GM19025 (cell line): ENCODE data around the gene BRAF.
"Not testable (repeated sequence)": the region's sequence is repeated elsewhere in the genome, so short reads cannot be mapped to it uniquely, and the experiment has no call there.

Source experiments
- ATAC-seq: cut with Tn5 transposase; IDR thresholded peaks from one replicate; pipeline ENCODE4 v1.9.1; 2021; ENCODE audit warnings: mild to moderate bottlenecking, low read depth, moderate library complexity; ENCODE audit not compliant: unreplicated experiment

Gene BRAF

DNA sequence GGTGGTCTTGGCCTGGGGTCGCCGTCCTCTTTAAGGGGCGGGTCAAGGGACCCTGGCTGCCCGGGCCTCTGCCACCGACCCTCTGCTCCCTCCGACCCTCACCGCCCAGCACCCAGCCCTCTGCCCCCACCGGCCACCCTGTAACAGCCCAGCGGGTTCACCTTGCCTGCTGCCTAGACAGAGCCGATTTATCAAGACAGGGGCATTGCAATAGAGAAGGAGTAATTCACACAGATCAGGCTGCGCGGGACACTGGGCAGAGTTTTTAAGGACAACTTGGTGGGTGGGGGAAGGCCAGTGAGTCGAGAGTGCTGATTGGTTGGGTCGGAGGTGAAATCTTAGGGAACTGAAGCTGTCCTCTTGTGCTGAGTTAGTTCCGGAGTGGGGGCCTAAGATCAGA is 252.8 kb downstream of the BRAF start:
- no peak for ATAC-seq

- no peak for ATAC-seq
Measured at GRCh38 chr7:140670343-140670935, 254.3 kb downstream of the BRAF start.

DNA sequence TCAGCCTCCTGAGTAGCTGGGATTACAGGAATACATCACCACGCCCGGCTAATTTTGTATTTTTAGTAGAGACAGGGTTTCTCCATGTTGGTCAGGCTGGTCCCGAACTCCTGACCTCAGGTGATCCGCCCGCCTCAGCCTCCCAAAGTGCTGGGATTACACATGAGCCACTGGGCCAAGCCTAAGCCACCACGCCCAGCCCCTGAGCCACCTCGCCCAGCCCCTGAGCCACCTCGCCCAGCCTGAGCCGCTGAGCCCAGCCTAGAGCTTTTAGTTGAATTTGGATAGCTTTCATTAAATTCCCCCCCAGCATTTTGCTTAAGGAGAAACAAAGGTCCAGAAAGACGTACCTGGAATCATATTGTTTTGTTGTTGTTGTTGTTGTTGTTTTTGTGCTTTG is 254.9 kb downstream of the BRAF start:
- not testable (repeated sequence) for ATAC-seq

GRCh38 chr7:140669352-140669751 is 255.4 kb downstream of the BRAF start:
- no peak for ATAC-seq
